H9 (cell line): ENCODE data around the gene DUSP6. TPM values are rescaled to one million over a fixed set of nuclear protein-coding genes. Genes with fewer than 3 reads are reported as not detected.

Experiments
- DNase-seq: peaks from one replicate; pipeline ENCODE4 v3.0.0-alpha.2; 2017
- H2AFZ ChIP-seq: one replicate; pipeline ENCODE4 v1.6.1; 2013; ENCODE audit warnings: mild to moderate bottlenecking, low read length, control low read depth, moderate library complexity
- H2AK5ac ChIP-seq: 2 replicates; pipeline ENCODE4 v1.6.1; 2013; ENCODE audit warnings: low read length, control low read depth, mixed read lengths; ENCODE audit not compliant: insufficient read length
- H2BK120ac ChIP-seq: one replicate; pipeline ENCODE4 v1.6.1; 2013; ENCODE audit warnings: low read depth, mild to moderate bottlenecking, low read length, control low read depth, inconsistent platforms; ENCODE audit not compliant: poor library complexity, severe bottlenecking
- H2BK12ac ChIP-seq: 2 replicates; pipeline ENCODE4 v1.6.1; 2013; ENCODE audit warnings: low read length, control low read depth, mixed read lengths, low read depth; ENCODE audit not compliant: insufficient read length
- H2BK15ac ChIP-seq: 2 replicates; pipeline ENCODE4 v1.6.1; 2013; ENCODE audit warnings: low read depth, low read length, control low read depth
- H2BK20ac ChIP-seq: one replicate; pipeline ENCODE4 v1.6.1; 2013; ENCODE audit warnings: low read depth, mild to moderate bottlenecking, low read length, control low read depth, inconsistent platforms; ENCODE audit not compliant: poor library complexity, severe bottlenecking
- H2BK5ac ChIP-seq: 2 replicates; pipeline ENCODE4 v1.6.1; 2013; ENCODE audit warnings: low read length, control low read depth, mixed read lengths; ENCODE audit not compliant: insufficient read length
- H3K14ac ChIP-seq: 2 replicates; pipeline ENCODE4 v1.6.1; 2013; ENCODE audit warnings: low read length, control low read depth; ENCODE audit not compliant: insufficient read depth
- H3K18ac ChIP-seq: 2 replicates; pipeline ENCODE4 v1.6.1; 2013; ENCODE audit warnings: low read depth, mild to moderate bottlenecking, mixed read lengths, low read length, control low read depth; ENCODE audit not compliant: insufficient read length
- H3K23ac ChIP-seq: 2 replicates; pipeline ENCODE4 v1.6.1; 2013; ENCODE audit warnings: low read length, control low read depth, mixed read lengths, low read depth; ENCODE audit not compliant: insufficient read length
- H3K23me2 ChIP-seq: 2 replicates; pipeline ENCODE4 v1.6.1; 2013; ENCODE audit warnings: low read depth, mild to moderate bottlenecking, mixed read lengths, low read length, control low read depth; ENCODE audit not compliant: insufficient read length, poor library complexity, severe bottlenecking
- H3K27ac ChIP-seq: 2 replicates; pipeline ENCODE4 v1.5.1; 2013; ENCODE audit warnings: low read length, control low read depth, mixed read lengths, low read depth; ENCODE audit not compliant: insufficient read length
- H3K27me3 ChIP-seq: 2 replicates; pipeline ENCODE4 v1.6.1; 2013; ENCODE audit warnings: low read length, control low read depth, inconsistent platforms; ENCODE audit not compliant: insufficient read depth
- H3K4ac ChIP-seq: 2 replicates; pipeline ENCODE4 v1.6.1; 2013; ENCODE audit warnings: low read depth, mild to moderate bottlenecking, control low read depth, inconsistent platforms, low read length, moderate library complexity
- H3K4me1 ChIP-seq: 2 replicates; pipeline ENCODE4 v1.6.1; 2013; ENCODE audit warnings: low read length, control low read depth, inconsistent platforms; ENCODE audit not compliant: insufficient read depth
- H3K4me2 ChIP-seq: 2 replicates; pipeline ENCODE4 v1.6.1; 2013; ENCODE audit warnings: low read length, control low read depth, mixed read lengths; ENCODE audit not compliant: insufficient read length, insufficient read depth
- H3K56ac ChIP-seq: 2 replicates; pipeline ENCODE4 v1.6.1; 2013; ENCODE audit warnings: low read depth, mild to moderate bottlenecking, mixed read lengths, low read length, control low read depth; ENCODE audit not compliant: insufficient read length
- H3K79me1 ChIP-seq: 2 replicates; pipeline ENCODE4 v1.6.1; 2013; ENCODE audit warnings: low read depth, mild to moderate bottlenecking, moderate library complexity, low read length, control low read depth, inconsistent platforms; ENCODE audit not compliant: insufficient read depth, poor library complexity, severe bottlenecking
- H3K79me2 ChIP-seq: 2 replicates; pipeline ENCODE4 v1.6.1; 2013; ENCODE audit warnings: low read length, control low read depth, inconsistent platforms; ENCODE audit not compliant: insufficient read depth
- H3K9ac ChIP-seq: 2 replicates; pipeline ENCODE4 v1.6.1; 2013; ENCODE audit warnings: low read length, control low read depth, mixed read lengths; ENCODE audit not compliant: insufficient read length; ENCODE audit errors: extremely low read depth
- H3K9me3 ChIP-seq: one replicate; pipeline ENCODE4 v1.6.1; 2013; ENCODE audit warnings: low read depth, low read length, inconsistent platforms; ENCODE audit not compliant: control insufficient read depth
- H3T11ph ChIP-seq: one replicate; pipeline ENCODE4 v1.6.1; 2013; ENCODE audit warnings: mild to moderate bottlenecking, low read length, control low read depth, inconsistent platforms
- H4K20me1 ChIP-seq: one replicate; pipeline ENCODE4 v1.6.1; 2013; ENCODE audit not compliant: control insufficient read depth, insufficient read length, insufficient read depth
- H4K5ac ChIP-seq: 2 replicates; pipeline ENCODE4 v1.6.1; 2013; ENCODE audit warnings: low read depth, mild to moderate bottlenecking, mixed read lengths, low read length, control low read depth; ENCODE audit not compliant: insufficient read length
- H4K8ac ChIP-seq: replicated peaks from 2 replicates; pipeline ENCODE4 v1.6.1; 2013; ENCODE audit warnings: low read length, control low read depth, mixed read lengths, low read depth; ENCODE audit not compliant: insufficient read length
- H4K91ac ChIP-seq: 2 replicates; pipeline ENCODE4 v1.6.1; 2013; ENCODE audit warnings: low read depth, mild to moderate bottlenecking, moderate library complexity, mixed read lengths, low read length, control low read depth; ENCODE audit not compliant: insufficient read length
- H3K27ac Mint-ChIP-seq, 3 experiments: 2 replicates in 2 of 3; 3 replicates in 1 of 3; pipeline ENCODE4 v1.8.0; 2020 to 2021; ENCODE audit warnings: mixed read lengths in 3 of 3, mild to moderate bottlenecking in 1 of 3, moderate library complexity in 1 of 3
- H3K27me3 Mint-ChIP-seq: 2 replicates; pipeline ENCODE4 v1.8.0; 2021; ENCODE audit warnings: low read depth, mild to moderate bottlenecking, moderate library complexity, mixed read lengths
- H3K36me3 Mint-ChIP-seq, 3 experiments: 2 replicates in 2 of 3; 3 replicates in 1 of 3; pipeline ENCODE4 v1.8.0; 2020 to 2021; ENCODE audit warnings: low read depth in 3 of 3, mixed read lengths in 3 of 3; ENCODE audit not compliant: insufficient read depth in 1 of 3
- H3K4me1 Mint-ChIP-seq, 2 experiments: 2 replicates each; pipeline ENCODE4 v1.8.0; 2020; ENCODE audit warnings: mixed read lengths in 2 of 2
- H3K4me3 Mint-ChIP-seq, 2 experiments: 2 replicates in 1 of 2; 3 replicates in 1 of 2; pipeline ENCODE4 v1.8.0; 2020 to 2021; ENCODE audit warnings: mild to moderate bottlenecking in 2 of 2, mixed read lengths in 2 of 2, moderate library complexity in 1 of 2
- H3K9me3 Mint-ChIP-seq, 2 experiments: 2 replicates in 1 of 2; 3 replicates in 1 of 2; pipeline ENCODE4 v1.8.0; 2020; ENCODE audit warnings: mild to moderate bottlenecking in 2 of 2, mixed read lengths in 2 of 2, moderate library complexity in 1 of 2
- WGBS: extraction: QIAGEN DNeasy Blood & Tissue Kit; methylation state at CpG from one replicate; pipeline ENCODE4 v1.1.7; 2013; ENCODE audit warnings: missing lambda C conversion rate, low lambda C conversion rate, mixed read lengths; ENCODE audit not compliant: insufficient read length; ENCODE audit errors: extremely low coverage; 5-methylcytosine and 5-hydroxymethylcytosine counted together
- total RNA-seq: library from RNA; stranded (reverse); gene quantifications from 2 replicates; pipeline ENCODE4 v1.2.1, GENCODE V29; 2021
- TF ChIP-seq, protein P1 (sequence below): fragments of 200-600 bp; sonication (generic); conservative IDR thresholded peaks from 3 replicates; pipeline ENCODE4 v1.8.0; 2021; ENCODE audit warnings: antibody characterized with exemption, mild to moderate bottlenecking

Gene DUSP6
- total RNA-seq, 1 experiment from 2014 or later, result 35.3 TPM

DNA sequence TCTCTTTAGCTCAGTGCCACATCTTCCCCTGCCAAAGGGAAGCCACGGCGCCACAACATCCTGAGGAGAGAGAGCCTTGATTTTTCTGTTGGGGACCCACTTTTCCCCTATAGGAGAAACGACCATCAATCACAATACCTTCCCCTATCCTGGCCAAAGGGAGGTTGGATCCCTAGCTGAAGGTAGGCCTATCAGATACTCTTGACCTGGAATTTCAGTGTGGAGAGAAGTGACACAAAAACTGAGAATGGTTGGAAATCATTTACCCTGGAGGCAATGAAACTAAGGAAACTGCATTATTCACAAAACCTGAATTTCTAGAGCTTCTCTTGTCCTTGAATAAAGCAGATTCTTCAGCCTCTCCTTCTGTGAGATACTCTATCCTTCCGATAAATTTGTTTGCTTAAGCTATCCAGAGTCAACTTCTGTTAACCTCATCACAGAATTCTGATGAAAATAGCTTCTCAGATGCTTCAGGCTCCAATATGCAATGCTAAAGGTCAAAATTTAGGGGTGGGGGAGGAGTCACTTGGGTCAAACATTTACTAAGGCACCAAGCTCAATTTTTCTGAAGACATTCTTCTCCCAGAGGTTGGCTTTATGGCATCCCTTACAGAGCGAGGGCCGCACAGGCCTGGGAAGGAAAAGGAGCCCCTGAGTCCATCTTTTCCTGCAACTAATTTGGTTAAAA, 27.0 kb upstream of the DUSP6 start:
- H3K79me2 ChIP-seq, result no peaks in the 10 kb centered on the region
- H3K4me1 Mint-ChIP-seq, result peaks cover 10 to 16% of the 10 kb centered on the region in 2 experiments
- H3K14ac ChIP-seq, result no peak overlapping the region
- no peak overlapping the region for H4K5ac ChIP-seq
- TF ChIP-seq, protein P1, sequence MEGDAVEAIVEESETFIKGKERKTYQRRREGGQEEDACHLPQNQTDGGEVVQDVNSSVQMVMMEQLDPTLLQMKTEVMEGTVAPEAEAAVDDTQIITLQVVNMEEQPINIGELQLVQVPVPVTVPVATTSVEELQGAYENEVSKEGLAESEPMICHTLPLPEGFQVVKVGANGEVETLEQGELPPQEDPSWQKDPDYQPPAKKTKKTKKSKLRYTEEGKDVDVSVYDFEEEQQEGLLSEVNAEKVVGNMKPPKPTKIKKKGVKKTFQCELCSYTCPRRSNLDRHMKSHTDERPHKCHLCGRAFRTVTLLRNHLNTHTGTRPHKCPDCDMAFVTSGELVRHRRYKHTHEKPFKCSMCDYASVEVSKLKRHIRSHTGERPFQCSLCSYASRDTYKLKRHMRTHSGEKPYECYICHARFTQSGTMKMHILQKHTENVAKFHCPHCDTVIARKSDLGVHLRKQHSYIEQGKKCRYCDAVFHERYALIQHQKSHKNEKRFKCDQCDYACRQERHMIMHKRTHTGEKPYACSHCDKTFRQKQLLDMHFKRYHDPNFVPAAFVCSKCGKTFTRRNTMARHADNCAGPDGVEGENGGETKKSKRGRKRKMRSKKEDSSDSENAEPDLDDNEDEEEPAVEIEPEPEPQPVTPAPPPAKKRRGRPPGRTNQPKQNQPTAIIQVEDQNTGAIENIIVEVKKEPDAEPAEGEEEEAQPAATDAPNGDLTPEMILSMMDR, result no peak
- no peak overlapping the region for H2BK12ac ChIP-seq
- no peak for DNase-seq
- peaks cover 0 to 2% of the 10 kb centered on the region in 2 experiments; a peak in 2 of 5 replicates for H3K9me3 Mint-ChIP-seq
- H2AFZ ChIP-seq, result no peak overlapping the region
- no peaks in the 10 kb centered on the region for H3K27me3 ChIP-seq
- peaks cover 0 to 7% (median 0%) of the 10 kb centered on the region in 3 experiments; a peak in 2 of 7 replicates for H3K36me3 Mint-ChIP-seq
- no peaks in the 10 kb centered on the region for H3K23me2 ChIP-seq
- no peaks in the 10 kb centered on the region for H4K20me1 ChIP-seq
- no peak overlapping the region for H2AK5ac ChIP-seq
- H3K4ac ChIP-seq, result no peak overlapping the region
- no peak overlapping the region for H3T11ph ChIP-seq
- no peak overlapping the region for H2BK15ac ChIP-seq
- no peak overlapping the region for H3K9ac ChIP-seq
- H3K4me2 ChIP-seq, result no peak overlapping the region
- H4K91ac ChIP-seq, result no peak overlapping the region
- H3K4me3 Mint-ChIP-seq, result no peak overlapping the region
- no peak overlapping the region for H3K23ac ChIP-seq
- H3K27ac ChIP-seq, result no peak overlapping the region
- H3K79me1 ChIP-seq, result no peaks in the 10 kb centered on the region
- no peak overlapping the region for H2BK20ac ChIP-seq
- H4K8ac ChIP-seq, result no peak overlapping the region
- no peak overlapping the region for H3K18ac ChIP-seq
- peak overlapping the region in 1 of 3 experiments; percentile 36; a peak in 1 of 7 replicates for H3K27ac Mint-ChIP-seq
- no peaks in the 10 kb centered on the region; the same call in 1 of the 2 replicates for H3K27me3 Mint-ChIP-seq
- H2BK5ac ChIP-seq, result no peak overlapping the region
- H2BK120ac ChIP-seq, result no peak overlapping the region
- no peak overlapping the region for H3K56ac ChIP-seq
- WGBS, result no CpG with 5 or more reads among the region's 6 CpGs
- H3K4me1 ChIP-seq, result peaks cover 4% of the 10 kb centered on the region; the same call in 1 of the 2 replicates
- H3K9me3 ChIP-seq, result no peaks in the 10 kb centered on the region
